ENCODE results near the gene TAS2R46.
"Not testable (repeated sequence)": the region's sequence is repeated elsewhere in the genome, so short reads cannot be mapped to it uniquely, and the experiment has no call there.

Gene TAS2R46

GRCh38 chr12:11106288-11106687 lies 44.2 kb upstream of the TAS2R46 start:
- Histone ChIP-seq H3K9me2 (ENCODE audit: low read depth, low read length) (no peaks in the 10 kb centered on the region), H3K4me1 (ENCODE audit: insufficient read depth, low read length, severe bottlenecking) (no peaks in the 10 kb centered on the region), H3F3A (ENCODE audit: insufficient read depth, low read length) (no peaks in the 10 kb centered on the region), H3K9ac (ENCODE audit: low read length) (no peak overlapping the region), H3K27me3 (ENCODE audit: insufficient read depth, low read length) (no peaks in the 10 kb centered on the region), H4K20me1 (ENCODE audit: insufficient read depth, low read length) (no peaks in the 10 kb centered on the region), H3K4me3 (ENCODE audit: low read depth, low read length, poor library complexity, severe bottlenecking) (no peak overlapping the region), H3K27ac (ENCODE audit: low read depth, low read length, poor library complexity, severe bottlenecking) (no peak overlapping the region), H3K36me3 (ENCODE audit: insufficient read depth, low read length) (peaks cover 8% of the 10 kb centered on the region), H3K4me2 (ENCODE audit: low read length) (no peak overlapping the region), H3K9me3 (ENCODE audit: low read length) (no peaks in the 10 kb centered on the region), H3K79me2 (ENCODE audit: insufficient read depth, low read length) (peaks cover 14% of the 10 kb centered on the region; the same call in 1 of the 2 replicates), H2AFZ (ENCODE audit: low read length) (no peak overlapping the region)
- no peak for TF ChIP-seq EZH2 (IDR thresholded peaks at IDR 0.05; ENCODE audit: borderline replicate concordance, low read length)

GRCh38 chr12:11105546-11105945 lies 43.5 kb upstream of the TAS2R46 start:
- H3K27me3 ChIP-seq (ENCODE audit: insufficient read depth, low read length), result no peaks in the 10 kb centered on the region
- H3K9me3 ChIP-seq (ENCODE audit: low read length), result no peaks in the 10 kb centered on the region
- H3K9ac ChIP-seq (ENCODE audit: low read length), result no peak overlapping the region
- TF ChIP-seq EZH2 (IDR thresholded peaks at IDR 0.05; ENCODE audit: borderline replicate concordance, low read length), result no peak
- TF ChIP-seq, protein P1, sequence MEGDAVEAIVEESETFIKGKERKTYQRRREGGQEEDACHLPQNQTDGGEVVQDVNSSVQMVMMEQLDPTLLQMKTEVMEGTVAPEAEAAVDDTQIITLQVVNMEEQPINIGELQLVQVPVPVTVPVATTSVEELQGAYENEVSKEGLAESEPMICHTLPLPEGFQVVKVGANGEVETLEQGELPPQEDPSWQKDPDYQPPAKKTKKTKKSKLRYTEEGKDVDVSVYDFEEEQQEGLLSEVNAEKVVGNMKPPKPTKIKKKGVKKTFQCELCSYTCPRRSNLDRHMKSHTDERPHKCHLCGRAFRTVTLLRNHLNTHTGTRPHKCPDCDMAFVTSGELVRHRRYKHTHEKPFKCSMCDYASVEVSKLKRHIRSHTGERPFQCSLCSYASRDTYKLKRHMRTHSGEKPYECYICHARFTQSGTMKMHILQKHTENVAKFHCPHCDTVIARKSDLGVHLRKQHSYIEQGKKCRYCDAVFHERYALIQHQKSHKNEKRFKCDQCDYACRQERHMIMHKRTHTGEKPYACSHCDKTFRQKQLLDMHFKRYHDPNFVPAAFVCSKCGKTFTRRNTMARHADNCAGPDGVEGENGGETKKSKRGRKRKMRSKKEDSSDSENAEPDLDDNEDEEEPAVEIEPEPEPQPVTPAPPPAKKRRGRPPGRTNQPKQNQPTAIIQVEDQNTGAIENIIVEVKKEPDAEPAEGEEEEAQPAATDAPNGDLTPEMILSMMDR (IDR thresholded peaks at IDR 0.05; ENCODE audit: low read length), result no peak
- no peak overlapping the region for H2AFZ ChIP-seq (ENCODE audit: low read length)
- H3K9me2 ChIP-seq (ENCODE audit: low read depth, low read length), result no peaks in the 10 kb centered on the region
- H4K20me1 ChIP-seq (ENCODE audit: insufficient read depth, low read length), result no peaks in the 10 kb centered on the region
- no peak overlapping the region for H3K4me3 ChIP-seq (ENCODE audit: low read depth, low read length, poor library complexity, severe bottlenecking)
- H3K36me3 ChIP-seq (ENCODE audit: insufficient read depth, low read length), result peaks cover 8% of the 10 kb centered on the region
- no peak overlapping the region for H3K27ac ChIP-seq (ENCODE audit: low read depth, low read length, poor library complexity, severe bottlenecking)
- no peak overlapping the region for H3K4me2 ChIP-seq (ENCODE audit: low read length)
- no peaks in the 10 kb centered on the region for H3K4me1 ChIP-seq (ENCODE audit: insufficient read depth, low read length, severe bottlenecking)
- no peaks in the 10 kb centered on the region for H3F3A ChIP-seq (ENCODE audit: insufficient read depth, low read length)
- peaks cover 14% of the 10 kb centered on the region; the same call in 1 of the 2 replicates for H3K79me2 ChIP-seq (ENCODE audit: insufficient read depth, low read length)

DNA sequence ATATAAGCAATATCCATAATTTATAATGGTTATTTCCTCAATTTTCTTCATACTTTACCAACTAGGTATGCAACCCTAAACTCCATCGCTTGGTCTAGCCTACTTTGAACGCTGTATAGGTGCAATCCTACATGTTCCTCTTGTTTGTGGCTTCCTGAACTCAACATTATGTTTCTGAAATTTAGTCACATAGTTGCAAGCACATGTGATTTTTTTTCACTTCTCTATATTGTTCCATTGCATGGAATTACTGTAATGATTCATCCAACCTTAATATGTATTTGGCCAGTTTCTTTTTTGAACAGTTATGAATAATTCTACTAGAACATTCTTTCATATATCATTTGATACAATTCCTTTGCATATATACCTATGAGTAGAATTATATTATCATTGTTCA lies 32.8 kb upstream of the TAS2R46 start:
- H4K20me1 ChIP-seq (ENCODE audit: insufficient read depth, low read length); H2AFZ ChIP-seq (ENCODE audit: low read length); H3K9me3 ChIP-seq (ENCODE audit: low read length); H3F3A ChIP-seq (ENCODE audit: insufficient read depth, low read length); H3K79me2 ChIP-seq (ENCODE audit: insufficient read depth, low read length); H3K27ac ChIP-seq (ENCODE audit: low read depth, low read length, poor library complexity, severe bottlenecking); H3K9ac ChIP-seq (ENCODE audit: low read length); H3K4me3 ChIP-seq (ENCODE audit: low read depth, low read length, poor library complexity, severe bottlenecking); H3K27me3 ChIP-seq (ENCODE audit: insufficient read depth, low read length); H3K4me1 ChIP-seq (ENCODE audit: insufficient read depth, low read length, severe bottlenecking); H3K4me2 ChIP-seq (ENCODE audit: low read length); H3K9me2 ChIP-seq (ENCODE audit: low read depth, low read length); H3K36me3 ChIP-seq (ENCODE audit: insufficient read depth, low read length): not testable (repeated sequence)

DNA sequence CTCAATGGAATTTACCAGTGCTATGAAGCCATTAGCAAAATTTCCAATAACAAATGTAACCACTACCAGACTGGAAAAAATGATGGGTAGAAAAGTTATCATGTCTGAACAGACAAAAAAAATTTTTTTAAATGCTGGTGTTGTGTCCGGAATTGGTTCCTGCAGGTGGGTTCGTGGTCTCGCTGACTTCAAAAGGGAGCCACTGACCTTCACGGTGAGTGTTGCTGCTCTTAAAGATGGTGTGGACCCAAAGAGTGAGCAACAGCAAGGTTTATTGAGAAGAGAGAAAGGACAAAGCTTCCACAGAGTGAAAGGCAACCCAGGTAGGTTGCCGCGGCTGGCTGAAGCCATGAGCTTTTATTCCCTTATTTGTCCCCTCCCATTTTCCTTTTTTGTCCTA lies 30.0 kb upstream of the TAS2R46 start, which contains the start of gene TAS2R43:
TSS of gene TAS2R43 (minus strand) at position 186 of the 400 bp plus-strand sequence. CDS start at position 102, 84 bp downstream.
- Histone ChIP-seq H3K9me2 (ENCODE audit: low read depth, low read length) (no peaks in the 10 kb centered on the region), H2AFZ (ENCODE audit: low read length) (no peak within 1 kb of the TSS), H3K4me1 (ENCODE audit: insufficient read depth, low read length, severe bottlenecking) (no peaks in the 10 kb centered on the region), H3K9ac (ENCODE audit: low read length) (no peak within 1 kb of the TSS), H3K27ac (ENCODE audit: low read depth, low read length, poor library complexity, severe bottlenecking) (no peak within 1 kb of the TSS), H4K20me1 (ENCODE audit: insufficient read depth, low read length) (no peaks in the 10 kb centered on the region), H3K4me2 (ENCODE audit: low read length) (no peak within 1 kb of the TSS), H3K4me3 (ENCODE audit: low read depth, low read length, poor library complexity, severe bottlenecking) (no peak within 1 kb of the TSS), H3K36me3 (ENCODE audit: insufficient read depth, low read length) (no peaks in the 10 kb centered on the region), H3K9me3 (ENCODE audit: low read length) (no peaks in the 10 kb centered on the region), H3K27me3 (ENCODE audit: insufficient read depth, low read length) (no peaks in the 10 kb centered on the region), H3K79me2 (ENCODE audit: insufficient read depth, low read length) (no peaks in the 10 kb centered on the region), H3F3A (ENCODE audit: insufficient read depth, low read length) (no peaks in the 10 kb centered on the region)
- TF ChIP-seq, protein P1 (IDR thresholded peaks at IDR 0.05; ENCODE audit: low read length), result no peak
- no peak for TF ChIP-seq EZH2 (IDR thresholded peaks at IDR 0.05; ENCODE audit: borderline replicate concordance, low read length)
